GM18498 (cell line): ENCODE data around the gene ZBTB40.

ENCODE experiments used
- ATAC-seq: cut with Tn5 transposase; IDR thresholded peaks from one replicate; pipeline ENCODE4 v1.9.1; 2021; ENCODE audit warnings: mild to moderate bottlenecking, moderate library complexity; ENCODE audit not compliant: unreplicated experiment

The ZBTB40 gene

GRCh38 chr1:22470227-22470626 is 18.6 kb downstream of the ZBTB40 start:
- no peak for ATAC-seq

- ATAC-seq: no peak
These were observed 19.4 kb downstream of the ZBTB40 start for GRCh38 chr1:22471078-22471477.

- ATAC-seq: no peak
These were observed 20.0 kb downstream of the ZBTB40 start for GRCh38 chr1:22471610-22472009.

GRCh38 chr1:22472596-22472995 is 20.9 kb downstream of the ZBTB40 start:
- ATAC-seq: no peak

GRCh38 chr1:22473952-22474351 is 22.3 kb downstream of the ZBTB40 start:
- no peak for ATAC-seq

GRCh38 chr1:22476566-22476965 is 24.9 kb downstream of the ZBTB40 start:
- ATAC-seq: no peak

GRCh38 chr1:22483121-22483520 is 31.5 kb downstream of the ZBTB40 start:
- no peak for ATAC-seq

- no peak for ATAC-seq
These were observed 33.2 kb downstream of the ZBTB40 start for GRCh38 chr1:22484706-22485345.

GRCh38 chr1:22485431-22485830 is 33.8 kb downstream of the ZBTB40 start:
- no peak for ATAC-seq

GRCh38 chr1:22487781-22488180 is 36.1 kb downstream of the ZBTB40 start:
- no peak for ATAC-seq

- ATAC-seq: no peak
These were observed 36.7 kb downstream of the ZBTB40 start for GRCh38 chr1:22488319-22488718.

- ATAC-seq: no peak
These were observed 37.6 kb downstream of the ZBTB40 start for GRCh38 chr1:22489278-22489677.

- ATAC-seq: no peak
These were observed 38.2 kb downstream of the ZBTB40 start for GRCh38 chr1:22489823-22490222.

- ATAC-seq: no peak
These were observed 38.7 kb downstream of the ZBTB40 start for GRCh38 chr1:22490309-22490708.

- ATAC-seq: no peak
These were observed 40.5 kb downstream of the ZBTB40 start for GRCh38 chr1:22491995-22492715.

GRCh38 chr1:22494144-22494543 is 42.5 kb downstream of the ZBTB40 start:
- ATAC-seq: no peak

- ATAC-seq: no peak
These were observed 43.4 kb downstream of the ZBTB40 start for GRCh38 chr1:22494943-22495579.

GRCh38 chr1:22496536-22497160 is 45.0 kb downstream of the ZBTB40 start:
- ATAC-seq: no peak

- no peak for ATAC-seq
These were observed 46.8 kb downstream of the ZBTB40 start for GRCh38 chr1:22498463-22498862.

- no peak for ATAC-seq
These were observed 48.4 kb downstream of the ZBTB40 start for GRCh38 chr1:22500058-22500457.

- no peak for ATAC-seq
These were observed 48.8 kb downstream of the ZBTB40 start for GRCh38 chr1:22500471-22500870.

- no peak for ATAC-seq
These were observed 50.6 kb downstream of the ZBTB40 start for GRCh38 chr1:22502202-22502601.
